GM19467 (cell line): Measurements from ENCODE around the gene HOXA5.

ENCODE experiments used
- ATAC-seq: cut with Tn5 transposase; IDR thresholded peaks from one replicate; pipeline ENCODE4 v1.9.1; 2021; ENCODE audit warnings: mild to moderate bottlenecking, moderate library complexity; ENCODE audit not compliant: unreplicated experiment

HOXA5 gene

GRCh38 chr7:27172315-27172774, 28.9 kb upstream of the HOXA5 start:
- ATAC-seq, result no peak

- no peak for ATAC-seq
These were observed 28.3 kb upstream of the HOXA5 start for GRCh38 chr7:27171637-27172314.

GRCh38 chr7:27171325-27171636, 27.8 kb upstream of the HOXA5 start:
- no peak for ATAC-seq

- no peak for ATAC-seq
These were observed 27.2 kb upstream of the HOXA5 start for GRCh38 chr7:27170426-27171324.

GRCh38 chr7:27169658-27170425, 26.4 kb upstream of the HOXA5 start:
- no peak for ATAC-seq

GRCh38 chr7:27168265-27168947, 24.9 kb upstream of the HOXA5 start:
- ATAC-seq, result no peak

GRCh38 chr7:27167916-27168264, 24.4 kb upstream of the HOXA5 start:
- no peak for ATAC-seq

- no peak for ATAC-seq
These were observed 23.3 kb upstream of the HOXA5 start for GRCh38 chr7:27166531-27167505.

- ATAC-seq, result no peak
These were observed 22.6 kb upstream of the HOXA5 start for GRCh38 chr7:27165996-27166530.

- ATAC-seq, result no peak
These were observed 21.9 kb upstream of the HOXA5 start, which contains the start of gene HOXA9 for GRCh38 chr7:27165089-27165995. HOXA9 (minus strand) TSS chr7:27165537; CDS start chr7:27165457, 80 bp downstream.

- no peak for ATAC-seq
These were observed 21.0 kb upstream of the HOXA5 start for GRCh38 chr7:27164367-27165088.

GRCh38 chr7:27164045-27164366, 20.5 kb upstream of the HOXA5 start:
- ATAC-seq, result no peak

GRCh38 chr7:27163288-27164044, 20.0 kb upstream of the HOXA5 start:
- no peak for ATAC-seq

GRCh38 chr7:27162561-27163287, 19.2 kb upstream of the HOXA5 start:
- no peak for ATAC-seq

- no peak for ATAC-seq
These were observed 18.5 kb upstream of the HOXA5 start for GRCh38 chr7:27161721-27162560.
